Activated T-cell treated with anti-CD3 and anti-CD28 coated beads for 4 hours (primary cell): ENCODE results near the gene CDC42EP4.
A peak's percentile ranks its signal among the peaks of the same experiment; 100 is the strongest.

Experiments
- DNase-seq: peaks from one replicate; pipeline ENCODE4 v3.0.0-alpha.2; 2020

CDC42EP4 gene

DNA sequence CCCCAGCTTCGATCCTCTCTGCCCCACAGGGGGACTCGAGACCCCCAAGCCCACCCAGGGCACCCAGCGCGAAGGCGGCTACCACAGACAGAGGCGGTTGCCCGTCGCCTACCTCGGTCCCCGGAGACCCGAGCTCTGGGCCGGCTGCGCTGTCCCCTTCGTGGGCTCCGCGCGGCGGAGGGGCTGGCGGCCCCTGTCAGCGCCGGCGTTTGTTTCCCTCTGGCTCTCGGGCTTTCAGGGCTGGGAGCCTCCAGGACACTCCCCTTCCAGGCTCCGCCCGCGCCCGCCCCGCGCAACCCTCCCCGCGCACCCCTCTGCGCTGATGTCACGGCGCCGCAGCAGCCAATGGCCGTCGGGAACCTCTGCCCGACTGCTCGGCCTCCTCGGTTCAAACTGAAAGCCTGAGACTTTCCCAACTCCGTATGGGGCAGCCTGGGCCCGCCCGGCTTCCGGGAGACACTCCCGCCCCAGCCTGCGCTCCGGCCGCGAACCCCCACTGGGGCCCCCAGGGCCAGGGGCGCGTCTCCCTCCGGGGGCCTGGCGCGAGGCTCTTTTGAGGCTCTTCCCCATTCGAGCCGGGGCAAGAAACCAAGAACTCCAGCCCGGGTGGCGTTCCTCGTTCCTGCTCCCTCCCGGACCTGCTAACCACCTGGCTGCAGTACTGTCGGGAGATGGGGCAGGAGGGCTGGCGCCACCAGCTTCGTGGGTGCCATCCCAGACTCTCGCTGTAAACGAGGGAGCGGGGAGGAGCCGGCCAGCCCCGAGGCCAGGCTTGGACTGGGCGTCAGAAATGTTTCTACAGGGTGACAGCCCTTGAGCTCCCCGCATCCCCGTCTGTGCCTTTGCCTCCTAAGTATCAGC lies at the start of gene CDC42EP4:
Gene CDC42EP4, minus strand, starts transcription at position 221 of the 861 bp plus-strand sequence. CDS start 25,501 bp downstream, outside the sequence.
- peak; percentile 79 for DNase-seq

DNA sequence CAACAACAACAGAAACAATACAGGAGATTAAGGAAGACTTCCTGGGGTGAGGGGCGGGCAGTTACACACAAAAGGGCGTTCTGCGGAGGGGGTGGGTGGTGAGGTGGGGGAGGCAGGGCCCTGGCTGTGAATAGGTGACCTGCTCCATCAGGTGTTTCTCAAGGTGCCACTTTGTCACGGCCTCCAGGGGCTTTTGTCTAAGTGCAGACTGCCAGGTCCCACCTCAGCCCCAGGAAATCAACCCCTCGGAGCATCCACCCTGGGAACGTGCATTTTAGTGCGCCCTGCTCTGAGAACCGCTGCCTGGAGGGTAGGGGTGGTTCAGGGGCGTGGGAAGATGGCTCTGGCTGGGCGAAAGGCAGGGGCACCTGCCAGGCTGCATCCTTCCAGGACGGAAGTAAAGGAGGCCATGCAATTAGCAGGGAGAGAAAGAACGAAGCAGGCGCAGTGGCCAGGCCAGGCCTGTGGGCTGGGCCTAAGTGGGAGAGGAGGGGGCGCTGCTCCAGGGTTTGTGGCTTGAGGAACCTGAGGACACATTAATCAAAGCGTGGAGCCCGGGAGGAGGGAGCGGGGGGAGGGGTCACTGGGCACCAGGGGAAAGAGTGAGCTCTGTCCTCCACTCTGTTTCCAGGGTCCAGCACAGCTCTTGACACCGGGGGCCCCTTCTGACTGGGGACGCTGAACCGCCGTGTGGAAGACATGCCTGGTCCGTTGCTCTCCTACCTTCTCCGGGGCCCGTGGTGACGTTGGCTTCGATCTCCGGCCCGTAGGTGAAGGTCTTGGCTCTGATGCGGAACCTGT lies 49.4 kb upstream of the CDC42EP4 start:
- no peak for DNase-seq

DNA sequence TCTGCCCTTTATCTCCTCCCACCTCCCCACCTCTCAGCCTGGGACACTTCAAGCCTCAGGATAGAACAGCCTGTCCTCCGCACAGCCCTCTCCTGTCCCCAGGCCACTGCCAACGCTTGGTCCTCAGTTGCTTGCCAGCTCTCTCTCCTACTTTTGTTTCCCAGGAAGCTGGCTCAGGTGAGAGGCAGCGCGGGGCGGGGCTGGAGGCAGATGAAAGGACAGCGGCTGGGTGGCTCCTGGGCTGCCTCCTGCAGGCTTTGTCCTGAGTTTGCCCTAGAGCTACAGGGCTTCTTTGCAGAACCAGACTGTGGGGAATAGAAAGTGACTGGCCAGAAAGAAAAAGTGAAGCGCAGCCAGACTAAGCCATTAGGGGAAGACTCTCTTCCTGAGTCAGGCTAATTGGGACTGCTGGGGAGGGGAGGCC lies 48.2 kb upstream of the CDC42EP4 start:
- DNase-seq: no peak

GRCh38 chr17:73359352-73359751 lies 47.6 kb upstream of the CDC42EP4 start:
- DNase-seq: no peak

- no peak for DNase-seq
Measured at GRCh38 chr17:73358668-73359067, 46.9 kb upstream of the CDC42EP4 start.

DNA sequence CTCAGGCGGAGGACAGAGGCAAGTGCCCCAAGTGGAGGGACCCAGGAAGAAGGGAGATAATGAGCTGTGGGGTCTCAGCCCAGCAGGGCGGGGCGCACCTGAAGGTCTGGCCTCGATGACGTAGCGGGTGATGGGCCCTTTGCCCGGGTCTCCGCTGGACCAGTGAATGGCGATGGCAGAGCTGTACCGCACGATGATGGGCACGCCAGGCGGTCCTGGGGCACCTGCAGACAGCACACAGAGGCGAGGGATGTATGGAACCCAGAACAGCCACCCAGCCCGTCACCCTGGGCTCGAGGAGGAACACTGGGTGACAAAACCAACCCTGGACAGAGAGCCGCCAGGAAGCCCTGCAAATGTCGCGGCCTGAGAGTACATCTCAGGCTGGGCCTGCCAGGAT lies 46.2 kb upstream of the CDC42EP4 start:
- DNase-seq: no peak

DNA sequence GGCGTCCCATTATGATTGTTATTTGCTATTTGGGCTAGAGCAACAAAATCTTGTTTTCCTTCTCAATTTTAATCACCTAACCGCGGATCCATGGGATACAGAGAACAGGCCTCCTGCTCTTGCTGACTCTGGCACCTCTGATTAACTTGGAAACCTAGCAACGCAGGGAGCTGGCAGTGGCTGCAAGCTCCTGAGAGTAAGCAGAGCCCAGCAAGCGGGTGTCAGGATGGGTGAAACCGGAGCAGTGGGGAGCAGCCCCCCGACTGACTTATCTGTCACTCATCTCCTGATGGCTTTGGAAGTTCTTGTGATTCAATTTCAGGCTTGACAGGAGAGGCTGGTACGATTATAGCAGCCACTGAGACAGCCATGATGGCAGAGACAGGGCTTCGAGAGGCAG lies 45.5 kb upstream of the CDC42EP4 start:
- no peak for DNase-seq

- DNase-seq: no peak
Measured at GRCh38 chr17:73356561-73357170, 44.9 kb upstream of the CDC42EP4 start.

DNA sequence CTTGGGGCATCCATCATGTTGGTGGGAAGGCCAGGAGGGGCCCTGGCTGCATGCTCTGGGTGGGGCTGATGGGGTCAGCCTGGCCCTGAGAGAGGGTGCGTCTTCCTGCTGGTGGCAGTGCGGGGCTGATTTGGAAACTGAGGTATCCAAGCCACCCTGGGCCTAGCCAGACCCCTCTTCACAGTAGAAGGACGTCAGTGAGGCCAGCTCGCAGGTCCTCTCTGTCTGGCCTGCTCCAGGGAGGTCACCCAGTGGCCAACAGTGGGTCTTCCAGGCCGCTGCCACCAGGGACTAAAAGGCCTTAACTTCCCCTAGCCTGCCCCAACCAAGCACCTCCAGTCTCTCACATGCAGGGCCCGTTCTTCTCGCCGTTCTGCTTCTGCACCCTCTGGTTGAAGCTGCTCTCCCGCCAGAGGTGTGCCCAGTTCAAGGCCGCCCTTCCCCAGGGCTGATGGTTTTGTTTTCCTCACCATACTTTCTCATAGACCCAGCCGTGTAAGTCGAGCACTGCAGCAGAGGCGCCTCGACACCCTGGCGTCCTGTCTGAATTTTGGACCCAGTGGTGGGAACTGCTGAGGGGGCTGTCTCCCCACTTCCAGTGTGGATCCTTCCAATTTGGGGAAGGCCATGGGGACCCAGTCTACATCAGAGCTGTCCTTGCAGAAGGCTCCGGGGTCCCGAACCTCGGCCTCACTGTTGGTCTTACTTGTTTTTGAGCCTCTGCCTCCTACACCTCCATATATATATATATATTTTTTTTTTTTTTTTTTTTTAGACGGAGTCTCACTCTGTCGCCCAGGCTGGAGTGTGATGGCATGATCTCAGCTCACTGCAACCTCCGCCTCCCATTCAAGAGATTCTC lies 42.9 kb upstream of the CDC42EP4 start:
- no peak for DNase-seq

- DNase-seq: no peak
Measured at GRCh38 chr17:73352261-73352660, 40.5 kb upstream of the CDC42EP4 start.

- DNase-seq: no peak
Measured at GRCh38 chr17:73351764-73352163, 40.0 kb upstream of the CDC42EP4 start.

DNA sequence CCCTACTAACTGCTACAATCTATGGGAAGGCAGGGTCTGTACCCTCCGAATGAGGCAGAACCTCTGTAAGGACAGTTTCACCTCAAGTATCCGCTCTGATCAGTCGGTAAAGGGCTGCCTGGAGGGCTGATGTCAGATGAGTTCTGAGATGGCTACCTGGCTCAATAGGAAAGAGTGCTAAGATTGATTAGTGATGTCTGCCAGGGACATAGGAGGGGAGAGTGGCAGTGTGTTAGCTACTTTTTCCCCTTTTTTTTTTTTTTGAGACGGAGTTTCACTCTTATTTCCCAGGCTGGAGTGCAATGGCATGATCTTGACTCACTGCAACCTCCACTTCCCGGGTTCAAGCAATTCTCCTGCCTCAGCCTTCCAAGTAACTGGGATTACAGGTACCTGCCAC lies 39.1 kb upstream of the CDC42EP4 start:
- DNase-seq: no peak

- no peak for DNase-seq
Measured at GRCh38 chr17:73349647-73350046, 37.8 kb upstream of the CDC42EP4 start.

DNA sequence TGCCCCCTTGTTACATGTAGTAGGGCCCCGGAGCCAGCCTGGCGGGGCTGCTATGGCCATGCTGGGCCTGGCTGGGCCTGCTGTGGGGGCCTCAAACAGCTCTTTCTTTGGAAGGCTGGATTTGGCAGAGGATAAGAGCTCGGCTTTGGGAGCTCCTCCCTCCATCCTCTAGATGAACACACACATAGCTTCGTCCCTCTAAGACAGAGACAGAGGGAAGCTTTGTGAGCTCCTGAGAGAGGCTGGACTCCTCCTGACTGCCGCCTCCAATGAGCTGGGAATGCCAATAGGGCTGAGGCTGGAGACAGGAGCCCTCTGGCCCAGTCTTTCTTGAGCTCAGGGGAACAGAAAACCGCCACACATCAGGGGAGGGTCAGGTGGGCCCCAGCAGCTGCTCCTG lies 37.3 kb upstream of the CDC42EP4 start:
- no peak for DNase-seq

DNA sequence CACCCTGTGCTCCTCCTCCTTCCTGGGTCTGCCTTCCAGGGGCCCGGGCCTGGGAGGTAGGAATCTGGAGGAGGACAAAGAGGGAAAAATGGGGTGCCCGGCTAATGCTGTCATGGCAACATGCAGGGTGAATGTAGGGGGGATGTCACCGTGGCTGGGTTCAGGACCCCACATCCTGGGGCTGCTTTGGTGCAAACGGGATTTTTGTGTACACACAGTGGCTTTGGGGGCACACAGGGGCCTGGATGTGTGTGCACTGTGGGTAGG lies 37.0 kb upstream of the CDC42EP4 start:
- DNase-seq: no peak

DNA sequence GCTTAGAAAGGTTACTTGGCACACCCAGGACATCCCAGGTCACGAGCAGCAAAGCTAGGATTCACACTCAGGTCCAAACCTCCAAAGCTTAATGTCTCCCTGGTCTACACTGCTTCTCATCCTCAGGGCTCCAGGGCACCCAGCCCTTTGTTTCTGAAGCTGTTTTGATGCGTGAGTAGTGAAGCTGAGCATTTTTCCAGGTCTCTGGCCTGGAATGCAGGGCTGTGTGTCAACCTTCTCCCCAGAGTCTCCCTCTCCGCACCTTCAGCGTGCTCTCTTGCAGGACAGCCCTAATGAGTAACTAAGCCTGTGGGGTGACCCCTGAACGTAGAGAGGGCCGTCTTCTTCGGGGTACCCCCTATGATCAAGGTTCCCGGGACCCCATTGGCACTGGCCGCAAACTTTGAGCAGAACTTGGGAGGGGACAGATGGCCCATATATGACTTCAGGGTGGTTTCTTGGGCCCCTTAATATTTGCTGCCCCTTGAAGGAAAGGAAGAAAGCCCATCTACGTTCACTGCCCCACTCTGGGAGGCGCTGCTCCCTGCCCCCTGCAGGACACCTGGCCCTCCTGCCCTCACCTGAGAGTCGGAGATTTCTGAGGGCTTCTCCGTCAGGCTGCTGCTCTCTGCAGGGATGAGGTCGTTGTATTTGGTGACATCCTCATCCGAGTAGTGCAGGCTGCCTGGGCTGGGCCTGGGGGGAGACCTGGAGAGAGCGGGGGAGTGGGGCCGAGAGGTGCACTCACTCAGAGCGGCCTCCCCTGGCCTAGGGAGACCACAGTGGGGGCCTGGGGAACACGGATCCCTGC lies 36.4 kb upstream of the CDC42EP4 start:
- DNase-seq: no peak

DNA sequence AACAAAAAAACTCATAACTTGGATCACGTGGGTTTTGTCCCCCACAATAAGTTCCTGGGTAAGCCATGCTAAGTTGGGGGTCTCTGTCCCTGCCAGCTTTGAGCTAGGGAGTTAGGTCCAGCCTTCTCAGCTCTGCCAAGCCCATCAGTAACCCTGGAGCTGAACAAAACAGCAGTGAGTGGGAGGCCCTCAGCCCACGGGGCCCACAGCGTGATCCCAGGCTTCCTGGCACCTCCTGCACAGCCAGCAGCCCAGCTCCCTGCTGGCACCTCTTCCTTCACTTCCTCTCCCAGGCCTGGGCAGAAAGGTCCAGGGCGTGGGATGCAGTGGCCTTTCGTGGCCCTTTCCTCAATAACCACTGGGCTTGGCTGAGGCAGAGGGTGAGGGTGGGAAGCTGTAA lies 35.5 kb upstream of the CDC42EP4 start:
- no peak for DNase-seq

GRCh38 chr17:73346501-73347162 lies 34.8 kb upstream of the CDC42EP4 start:
- DNase-seq: no peak

GRCh38 chr17:73343739-73344454 lies 32.1 kb upstream of the CDC42EP4 start:
- no peak for DNase-seq

DNA sequence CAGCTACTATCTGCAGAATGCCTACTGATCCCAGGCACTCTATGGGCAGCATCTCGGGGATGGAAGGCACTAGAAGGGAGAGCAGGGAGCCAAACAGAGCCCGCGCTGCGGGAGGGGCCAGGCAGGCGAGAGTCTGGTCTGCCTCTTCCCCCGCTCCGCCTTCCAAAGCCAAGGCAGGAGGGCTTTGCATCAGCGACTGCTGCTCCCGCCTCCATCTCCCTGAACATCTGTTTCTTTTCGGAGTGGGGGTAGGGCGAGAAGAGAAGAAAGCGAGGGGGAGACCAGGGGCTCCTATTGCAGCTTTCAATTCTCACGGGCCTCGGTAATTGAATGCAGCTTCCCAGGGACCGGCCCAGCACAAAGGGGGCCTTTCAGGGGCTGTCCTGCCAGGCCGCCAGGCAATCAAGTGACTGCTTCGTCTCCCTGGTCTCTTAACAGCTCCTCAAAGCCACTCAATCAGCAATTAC lies 31.4 kb upstream of the CDC42EP4 start:
- DNase-seq: no peak
